Colonic mucosa (tissue), 4 donors: Measurements from ENCODE around the gene SBK1. TPM values are rescaled to one million over a fixed set of nuclear protein-coding genes. Genes with fewer than 3 reads are reported as not detected.
"Not testable (repeated sequence)": the region's sequence is repeated elsewhere in the genome, so short reads cannot be mapped to it uniquely, and the experiment has no call there.

Source experiments
- DNase-seq: peaks from one replicate; pipeline ENCODE4 v3.0.0-alpha.2; 2020
- H3K27ac ChIP-seq: fragments of 200-600 bp; one replicate; pipeline ENCODE4 v1.8.0; 2021
- H3K27me3 ChIP-seq: fragments of 200-600 bp; one replicate; pipeline ENCODE4 v1.8.0; 2021
- H3K36me3 ChIP-seq: fragments of 200-600 bp; one replicate; pipeline ENCODE4 v1.8.0; 2021
- H3K4me1 ChIP-seq: fragments of 200-600 bp; one replicate; pipeline ENCODE4 v1.8.0; 2021; ENCODE audit warnings: mild to moderate bottlenecking
- H3K4me3 ChIP-seq: fragments of 200-600 bp; one replicate; pipeline ENCODE4 v1.8.0; 2021
- H3K9ac ChIP-seq, 2 donors: one replicate each; pipeline ENCODE4 v1.7.0; 2013; ENCODE audit warnings: control low read depth in 2 of 2, low read depth in 2 of 2, low read length in 2 of 2
- H3K9me3 ChIP-seq: fragments of 200-600 bp; one replicate; pipeline ENCODE4 v1.8.0; 2021
- CTCF ChIP-seq: fragments of 200-600 bp; IDR thresholded peaks from one replicate; pipeline ENCODE4 v1.8.0; 2022; ENCODE audit warnings: antibody characterized with exemption, mild to moderate bottlenecking
- intact Hi-C: fragments of 100-400 bp; cut with DNase I; formaldehyde crosslinking; loops from one replicate; pipeline ENCODE4 v1.14.1; 2022
- total RNA-seq, 2 donors: library from RNA; stranded (reverse); fragmentation: NEBNext Ultra II Directional in 1 of 2; extraction: Animal tissue kit (Norgen Biotek cat#: 25700) in 1 of 2; gene quantifications; one replicate each; pipeline ENCODE4 v1.2.1, GENCODE V29; 2021
- donor health status: healthy.
- donor health status: DM: no; HTN: no; CAD: no.
- donor health status: DM: no; HTN: no; CAD: no.

SBK1 gene
- total RNA-seq = 1 to 10 TPM; 1.0 to 1.4 TPM

DNA sequence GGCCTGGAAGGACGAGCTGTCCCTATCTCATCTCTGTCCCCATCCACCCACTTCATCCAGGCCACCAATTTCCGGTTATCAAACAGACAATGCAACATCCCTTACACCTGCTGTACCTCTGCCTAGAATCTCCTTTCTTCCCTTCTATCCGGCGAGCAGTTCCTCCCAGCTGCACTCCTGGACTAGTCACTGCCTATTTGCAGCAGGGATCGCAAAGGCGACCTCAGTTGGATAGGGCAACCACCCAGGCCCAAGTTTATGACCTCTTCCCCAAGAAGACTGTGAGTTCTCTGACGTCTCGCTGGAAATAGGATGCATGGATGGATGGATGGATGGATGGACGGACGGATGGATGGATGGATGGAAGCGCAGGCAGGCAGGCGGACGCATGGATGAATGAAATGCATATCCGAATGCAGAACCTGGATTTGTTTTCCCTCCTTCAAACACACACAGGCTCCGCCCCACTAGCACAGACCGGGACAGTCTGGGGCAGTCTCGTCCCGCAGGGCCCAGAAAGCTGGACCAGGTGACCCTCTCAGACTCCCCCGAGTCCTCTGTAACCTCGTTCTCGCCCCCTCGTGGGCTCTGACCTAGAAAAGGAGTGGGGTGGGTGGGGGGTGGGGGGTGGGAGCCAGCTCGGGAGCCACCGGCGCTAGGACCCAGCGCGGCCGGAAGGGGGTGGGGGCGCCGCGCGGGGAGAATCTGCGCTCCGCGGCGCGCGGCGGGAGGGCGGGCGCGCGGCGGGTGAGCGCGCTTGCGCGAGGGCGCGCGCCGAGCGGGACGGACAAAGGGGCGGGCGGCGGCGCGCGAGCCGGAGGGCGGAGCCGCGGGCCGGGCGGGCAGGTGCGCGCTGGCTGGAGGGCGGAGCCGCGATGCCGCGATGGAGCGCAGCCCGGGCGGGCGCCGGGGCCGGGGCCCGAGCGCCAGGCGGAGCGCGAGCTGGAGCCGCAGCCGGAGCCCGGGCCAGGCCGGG lies at the start of gene SBK1:
Gene SBK1 (plus strand): TSS at position 875 of the 976 bp plus-strand sequence. CDS start 24,867 bp downstream, outside the sequence.
- peaks cover 5% of the 10 kb centered on the region for H3K4me1 ChIP-seq
- DNase-seq = peak; percentile 76
- H3K27ac ChIP-seq = no peak within 1 kb of the TSS
- peaks cover 5% of the 10 kb centered on the region for H3K27me3 ChIP-seq
- TF ChIP-seq CTCF = no peak
- peak within 1 kb of the TSS; percentile 45 for H3K4me3 ChIP-seq
- no peaks in the 10 kb centered on the region for H3K9me3 ChIP-seq
- intact Hi-C loops = no loop called here
- no peaks in the 10 kb centered on the region for H3K36me3 ChIP-seq
- peak within 1 kb of the TSS; percentile 58 for H3K9ac ChIP-seq

GRCh38 chr16:28249483-28249882 lies 42.8 kb upstream of the SBK1 start:
- H3K4me1 ChIP-seq, H3K36me3 ChIP-seq, H3K9me3 ChIP-seq, H3K4me3 ChIP-seq, intact Hi-C loops, H3K9ac ChIP-seq, H3K27ac ChIP-seq, DNase-seq, H3K27me3 ChIP-seq: not testable (repeated sequence)

DNA sequence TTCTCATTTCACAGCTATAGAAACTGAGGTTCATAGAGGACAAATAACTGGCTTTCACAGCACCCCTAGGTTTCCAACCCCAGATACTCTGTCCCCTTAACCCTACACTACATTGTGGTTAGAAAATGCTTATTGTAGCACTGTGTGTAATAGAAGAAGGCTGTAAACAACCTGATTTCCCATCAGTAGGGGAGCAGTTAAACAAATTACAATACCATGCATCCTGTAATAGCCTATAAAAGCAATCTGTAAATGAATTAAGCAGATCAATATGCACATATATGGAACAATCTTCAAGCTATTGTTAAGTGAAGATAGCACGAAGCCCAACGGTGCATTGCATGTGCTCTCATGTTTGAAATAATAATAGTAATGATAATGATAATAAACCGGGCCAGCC lies 41.3 kb upstream of the SBK1 start:
- intact Hi-C loops = no loop called here
- DNase-seq = no peak
- TF ChIP-seq CTCF = no peak
- Histone ChIP-seq H3K4me1 (no peaks in the 10 kb centered on the region), H3K9ac (no peak overlapping the region), H3K27me3 (no peaks in the 10 kb centered on the region), H3K9me3 (no peaks in the 10 kb centered on the region), H3K4me3 (no peak overlapping the region), H3K36me3 (no peaks in the 10 kb centered on the region), H3K27ac (no peak overlapping the region)

- no peaks in the 10 kb centered on the region for H3K27me3 ChIP-seq
- H3K4me3 ChIP-seq = no peak overlapping the region
- no peak overlapping the region for H3K27ac ChIP-seq
- no peak for DNase-seq
- no peak overlapping the region for H3K9ac ChIP-seq
- H3K36me3 ChIP-seq = no peaks in the 10 kb centered on the region
- intact Hi-C loops = no loop called here
- no peaks in the 10 kb centered on the region for H3K4me1 ChIP-seq
- no peak for TF ChIP-seq CTCF
- H3K9me3 ChIP-seq = no peaks in the 10 kb centered on the region
These were observed 38.2 kb upstream of the SBK1 start for GRCh38 chr16:28254158-28254557.

DNA sequence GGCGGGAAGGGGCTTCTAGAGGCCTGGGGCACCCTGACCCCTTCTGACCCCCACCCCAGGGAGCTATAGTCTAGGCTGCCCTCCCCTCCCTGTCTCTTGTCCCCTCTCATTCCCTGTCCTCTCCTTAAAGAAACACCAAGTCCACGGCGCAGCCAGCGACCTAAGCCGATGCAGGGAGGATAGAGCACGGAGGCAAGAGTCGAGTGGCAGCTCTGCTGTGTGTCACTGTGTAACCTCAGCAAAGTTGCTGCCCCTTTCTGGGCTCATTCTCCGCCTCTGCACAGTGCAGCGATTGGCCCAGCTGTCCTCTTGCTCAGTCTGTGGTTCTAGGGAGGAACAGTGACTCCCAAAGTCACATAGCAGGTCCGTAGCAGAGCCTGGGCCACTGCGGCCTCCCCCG lies 36.5 kb upstream of the SBK1 start:
- H3K9ac ChIP-seq = no peak overlapping the region
- H3K9me3 ChIP-seq = no peaks in the 10 kb centered on the region
- no peak for DNase-seq
- no peaks in the 10 kb centered on the region for H3K27me3 ChIP-seq
- H3K27ac ChIP-seq = no peak overlapping the region
- H3K36me3 ChIP-seq = no peaks in the 10 kb centered on the region
- H3K4me1 ChIP-seq = no peaks in the 10 kb centered on the region
- intact Hi-C loops = no loop called here
- TF ChIP-seq CTCF = no peak
- no peak overlapping the region for H3K4me3 ChIP-seq

- no peak overlapping the region for H3K4me3 ChIP-seq
- H3K4me1 ChIP-seq = no peaks in the 10 kb centered on the region
- H3K36me3 ChIP-seq = no peaks in the 10 kb centered on the region
- no peaks in the 10 kb centered on the region for H3K27me3 ChIP-seq
- intact Hi-C loops = no loop called here
- DNase-seq = no peak
- H3K27ac ChIP-seq = no peak overlapping the region
- TF ChIP-seq CTCF = no peak
- no peak overlapping the region for H3K9ac ChIP-seq
- H3K9me3 ChIP-seq = no peaks in the 10 kb centered on the region
These were observed 35.1 kb upstream of the SBK1 start for GRCh38 chr16:28257256-28257655.
